ENCODE results near the gene MKRN2OS. TPM values are rescaled to one million over a fixed set of nuclear protein-coding genes. Genes with fewer than 3 reads are reported as not detected.

Gene MKRN2OS, protein sequence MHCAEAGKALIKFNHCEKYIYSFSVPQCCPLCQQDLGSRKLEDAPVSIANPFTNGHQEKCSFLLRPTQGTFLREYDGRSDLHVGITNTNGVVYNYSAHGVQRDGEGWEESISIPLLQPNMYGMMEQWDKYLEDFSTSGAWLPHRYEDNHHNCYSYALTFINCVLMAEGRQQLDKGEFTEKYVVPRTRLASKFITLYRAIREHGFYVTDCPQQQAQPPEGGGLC
- total RNA-seq (ENCODE audit: low replicate concordance), result not detected in 2 replicates

DNA sequence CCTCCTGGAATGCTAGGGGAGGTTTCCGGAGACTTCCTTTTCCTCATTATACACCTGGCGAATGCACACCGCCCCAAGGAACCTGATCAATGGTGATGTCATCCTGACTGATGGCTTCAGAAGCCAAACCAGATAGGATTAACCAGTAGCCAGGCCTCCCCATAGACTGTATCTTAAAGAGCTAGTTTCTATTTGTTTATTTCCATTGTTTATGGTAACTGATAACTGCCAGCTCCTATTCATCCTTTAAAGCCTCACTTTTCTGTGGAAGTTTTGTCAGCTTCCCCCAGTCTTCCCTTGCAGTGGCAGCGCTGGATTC lies at the start of gene MKRN2OS:
MKRN2OS (minus strand) TSS at position 27 of the 319 bp plus-strand sequence. CDS start 35 bp downstream, outside the sequence.
- TF ChIP-seq, protein P1, sequence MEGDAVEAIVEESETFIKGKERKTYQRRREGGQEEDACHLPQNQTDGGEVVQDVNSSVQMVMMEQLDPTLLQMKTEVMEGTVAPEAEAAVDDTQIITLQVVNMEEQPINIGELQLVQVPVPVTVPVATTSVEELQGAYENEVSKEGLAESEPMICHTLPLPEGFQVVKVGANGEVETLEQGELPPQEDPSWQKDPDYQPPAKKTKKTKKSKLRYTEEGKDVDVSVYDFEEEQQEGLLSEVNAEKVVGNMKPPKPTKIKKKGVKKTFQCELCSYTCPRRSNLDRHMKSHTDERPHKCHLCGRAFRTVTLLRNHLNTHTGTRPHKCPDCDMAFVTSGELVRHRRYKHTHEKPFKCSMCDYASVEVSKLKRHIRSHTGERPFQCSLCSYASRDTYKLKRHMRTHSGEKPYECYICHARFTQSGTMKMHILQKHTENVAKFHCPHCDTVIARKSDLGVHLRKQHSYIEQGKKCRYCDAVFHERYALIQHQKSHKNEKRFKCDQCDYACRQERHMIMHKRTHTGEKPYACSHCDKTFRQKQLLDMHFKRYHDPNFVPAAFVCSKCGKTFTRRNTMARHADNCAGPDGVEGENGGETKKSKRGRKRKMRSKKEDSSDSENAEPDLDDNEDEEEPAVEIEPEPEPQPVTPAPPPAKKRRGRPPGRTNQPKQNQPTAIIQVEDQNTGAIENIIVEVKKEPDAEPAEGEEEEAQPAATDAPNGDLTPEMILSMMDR (IDR thresholded peaks at IDR 0.05; ENCODE audit: insufficient read depth, low read length), result no peak
- no peak for DNase-seq (ENCODE audit: low read depth)

DNA sequence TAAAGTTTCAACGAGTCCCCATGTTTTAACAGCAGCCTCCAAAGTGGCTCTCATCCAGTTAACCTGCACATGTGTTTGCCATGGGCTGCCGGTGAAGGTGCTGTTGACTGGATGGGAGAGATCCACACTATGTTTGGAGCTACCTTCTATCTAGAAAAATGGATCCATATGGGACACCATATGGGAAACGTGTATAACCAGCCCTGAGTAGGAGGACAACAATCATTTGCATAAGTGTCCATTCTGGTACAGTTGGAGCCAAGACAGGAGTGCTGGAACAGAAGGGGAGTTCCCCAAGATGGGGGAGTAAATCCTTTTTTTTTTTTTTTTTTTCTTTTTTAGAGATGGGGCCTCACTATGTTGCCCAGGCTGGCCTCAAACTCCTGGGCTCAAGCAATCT lies 48.2 kb upstream of the MKRN2OS start:
- TF ChIP-seq, protein P1 (IDR thresholded peaks at IDR 0.05; ENCODE audit: insufficient read depth, low read length), result no peak
- no peak overlapping the region for H3K4me3 ChIP-seq (ENCODE audit: low read depth, low read length)
- DNase-seq (ENCODE audit: low read depth), result no peak

More for the DNA sequence above, at the start of gene MKRN2OS:
- no peak within 1 kb of the TSS for H3K4me3 ChIP-seq (ENCODE audit: low read depth, low read length)

DNA sequence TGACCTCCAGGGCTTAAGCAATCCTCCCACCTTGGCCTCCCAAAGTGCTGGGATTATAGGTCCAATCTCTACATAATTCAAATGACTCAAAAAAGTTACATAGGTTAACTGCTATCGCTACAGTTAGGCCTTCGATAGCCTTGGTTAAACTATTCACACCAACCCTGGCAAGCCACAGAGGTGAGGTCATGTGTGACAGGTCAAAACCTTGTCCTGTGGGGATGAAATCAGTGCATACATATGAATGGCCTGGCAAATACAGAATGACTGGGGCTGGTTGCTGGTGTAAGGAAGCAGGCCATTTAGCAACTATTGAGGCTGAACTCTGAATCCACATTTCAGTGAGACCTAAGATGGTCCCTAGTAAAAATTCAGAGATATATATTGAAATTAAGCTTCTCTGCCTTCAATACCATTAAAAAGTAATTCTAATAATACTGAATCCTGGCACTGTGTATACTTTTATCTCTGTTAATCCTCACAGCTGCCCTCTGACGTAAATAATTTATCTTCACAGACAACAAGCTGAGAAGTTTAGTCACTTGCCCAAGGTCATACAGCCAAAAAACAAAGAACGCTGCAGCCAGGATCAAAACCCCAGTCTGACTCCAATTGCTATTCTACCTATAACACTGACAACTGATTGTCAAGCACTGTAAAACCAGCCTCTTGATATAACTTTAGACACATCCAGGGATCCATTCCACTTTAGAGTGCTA lies 46.9 kb upstream of the MKRN2OS start:
- TF ChIP-seq, protein P1 (IDR thresholded peaks at IDR 0.05; ENCODE audit: insufficient read depth, low read length), result no peak
- H3K4me3 ChIP-seq (ENCODE audit: low read depth, low read length), result no peak overlapping the region
- DNase-seq (ENCODE audit: low read depth), result no peak

DNA sequence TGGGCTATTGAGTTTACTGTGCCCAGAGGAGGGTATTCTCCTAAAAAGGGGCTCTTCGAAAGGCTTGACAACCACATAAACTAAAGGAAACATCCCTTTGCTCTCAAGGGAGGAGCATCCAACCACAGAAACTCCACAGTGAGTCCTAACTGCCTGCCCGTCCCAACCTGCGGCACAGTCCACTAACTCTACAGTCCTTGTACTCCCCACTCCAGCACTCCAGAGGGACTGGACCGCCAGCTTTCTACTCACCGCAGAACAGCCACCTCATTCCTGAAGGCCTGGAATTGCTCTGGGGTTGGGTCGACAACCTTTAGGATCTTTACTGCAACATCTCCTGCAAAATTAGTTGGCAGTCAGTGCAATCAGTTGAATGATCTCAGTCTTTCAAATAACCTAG lies 46.2 kb upstream of the MKRN2OS start:
- TF ChIP-seq, protein P1 (IDR thresholded peaks at IDR 0.05; ENCODE audit: insufficient read depth, low read length), result no peak
- no peak for DNase-seq (ENCODE audit: low read depth)

DNA sequence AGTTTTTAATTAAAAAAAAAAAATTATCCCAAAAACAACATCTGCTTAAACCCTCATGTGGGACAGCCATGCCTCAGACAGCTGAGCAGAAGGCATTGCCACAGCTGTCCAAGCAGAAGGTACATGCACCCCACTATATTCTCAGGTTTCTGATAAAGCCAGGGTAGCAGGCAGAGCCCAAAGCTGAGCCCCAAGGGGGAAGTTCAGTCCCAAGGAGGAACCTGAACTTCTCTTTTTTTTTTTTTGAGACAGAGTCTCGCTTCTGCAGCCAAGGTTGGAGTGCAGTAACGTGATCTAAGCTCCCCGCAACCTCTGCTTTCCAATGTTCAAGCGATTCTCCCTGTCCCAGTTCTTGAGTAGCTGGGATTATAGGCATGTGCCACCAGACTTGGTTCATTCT lies 44.8 kb upstream of the MKRN2OS start:
- no peak for DNase-seq (ENCODE audit: low read depth)
- no peak overlapping the region for H3K4me3 ChIP-seq (ENCODE audit: low read depth, low read length)

More for the DNA sequence above, 46.2 kb upstream of the MKRN2OS start:
- H3K4me3 ChIP-seq (ENCODE audit: low read depth, low read length), result no peak overlapping the region

DNA sequence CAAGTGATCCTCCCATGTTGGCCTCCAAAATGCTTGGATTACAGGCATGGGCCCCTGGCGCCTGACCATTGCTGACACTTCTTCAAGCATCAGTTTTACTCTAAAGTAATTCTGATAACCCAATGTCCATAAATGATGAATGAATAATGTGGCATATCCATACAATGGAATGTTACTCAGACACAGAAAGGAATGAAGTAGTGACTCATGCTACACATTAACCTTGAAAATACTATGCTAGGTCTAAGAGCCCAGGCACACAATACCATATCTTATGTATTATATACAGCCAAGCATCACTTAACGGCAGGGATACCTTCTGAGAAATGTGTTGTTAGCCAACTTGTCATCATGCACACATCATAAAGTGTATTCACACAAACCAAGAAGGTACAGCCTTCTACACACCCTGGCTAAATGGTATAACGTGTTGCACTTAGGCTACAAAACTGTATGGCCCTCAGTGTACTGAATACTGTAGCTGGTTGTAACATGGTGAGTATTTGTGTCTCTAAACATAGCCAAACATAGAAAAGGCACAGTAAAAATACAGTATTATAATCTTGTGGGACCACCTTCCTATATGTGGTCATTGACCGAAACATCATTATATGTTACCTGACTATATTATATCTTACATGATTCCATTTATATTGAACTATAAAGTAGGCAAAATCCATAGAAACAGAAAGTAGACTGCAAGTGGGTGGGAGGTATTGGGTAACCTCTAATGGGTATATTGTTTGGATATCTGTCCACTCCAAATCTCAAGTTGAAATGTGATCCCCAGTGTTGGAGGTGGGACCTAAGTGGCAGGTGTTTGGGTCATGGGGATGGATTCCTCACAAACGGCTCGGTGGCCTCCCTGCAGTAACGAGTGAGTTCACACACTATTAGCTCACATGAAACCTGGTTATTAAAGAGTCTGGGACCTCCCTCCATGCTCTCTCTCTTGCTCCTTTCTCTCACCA lies 43.0 kb upstream of the MKRN2OS start:
- no peak overlapping the region for H3K4me3 ChIP-seq (ENCODE audit: low read depth, low read length)
- TF ChIP-seq, protein P1 (IDR thresholded peaks at IDR 0.05; ENCODE audit: insufficient read depth, low read length), result no peak
- peak; percentile 28 for DNase-seq (ENCODE audit: low read depth)

More for the DNA sequence above, 44.8 kb upstream of the MKRN2OS start:
- TF ChIP-seq, protein P1 (IDR thresholded peaks at IDR 0.05; ENCODE audit: insufficient read depth, low read length), result no peak

All from fibroblast of the aortic adventitia (primary cell).